ENCODE data around the gene ST6GALNAC4. TPM values are rescaled to one million over a fixed set of nuclear protein-coding genes. Genes with fewer than 3 reads are reported as not detected.

Gene ST6GALNAC4
- total and polyA plus RNA-seq, 8 donors = 20.7 to 89.9 (median 26.4) TPM

GRCh38 chr9:127887792-127888191 lies 29.0 kb downstream of the ST6GALNAC4 start:
- Histone ChIP-seq H3K9me3 (peaks cover 0 to 2% of the 10 kb centered on the region in 2 donors), H3K36me3 (peaks cover 0 to 74% of the 10 kb centered on the region in 2 donors), H3K4me1 (no peaks in the 10 kb centered on the region), H3K27me3 (no peaks in the 10 kb centered on the region), H3K27ac (no peak overlapping the region), H3K4me3 (no peak overlapping the region)
- intact Hi-C loops (cut with DNase I) = no loop called here
- no peak for DNase-seq
- no peak for TF ChIP-seq CTCF (IDR thresholded peaks at IDR 0.05)
- ATAC-seq = no peak

- intact Hi-C loops (cut with DNase I) = no loop called here
- ATAC-seq = no peak
Measured at GRCh38 chr9:127886401-127886972, 30.4 kb downstream of the ST6GALNAC4 start.

GRCh38 chr9:127885508-127886281 lies 31.1 kb downstream of the ST6GALNAC4 start:
- H3K27me3 ChIP-seq = no peaks in the 10 kb centered on the region
- intact Hi-C loops (cut with DNase I) = no loop called here
- no peak for TF ChIP-seq CTCF (IDR thresholded peaks at IDR 0.05)
- peaks cover 0 to 4% of the 10 kb centered on the region in 2 donors for H3K4me1 ChIP-seq
- H3K27ac ChIP-seq = no peak overlapping the region
- no peak overlapping the region for H3K4me3 ChIP-seq
- ATAC-seq (no peak), DNase-seq (no peak)
- H3K36me3 ChIP-seq = peaks cover 0 to 58% of the 10 kb centered on the region in 2 donors
- no peaks in the 10 kb centered on the region for H3K9me3 ChIP-seq

More at GRCh38 chr9:127886401-127886972, 30.4 kb downstream of the ST6GALNAC4 start:
- H3K36me3 ChIP-seq = peaks cover 0 to 64% of the 10 kb centered on the region in 2 donors
- no peak overlapping the region for H3K4me3 ChIP-seq
- H3K9me3 ChIP-seq = no peaks in the 10 kb centered on the region
- peak in 1 of 4 donors; percentile 57 for DNase-seq
- no peak for TF ChIP-seq CTCF (IDR thresholded peaks at IDR 0.05)
- no peaks in the 10 kb centered on the region for H3K27me3 ChIP-seq
- H3K27ac ChIP-seq = no peak overlapping the region
- peaks cover 0 to 4% of the 10 kb centered on the region in 2 donors for H3K4me1 ChIP-seq

GRCh38 chr9:127884976-127885490 lies 31.8 kb downstream of the ST6GALNAC4 start:
- H3K27ac ChIP-seq = no peak overlapping the region
- H3K4me1 ChIP-seq = peaks cover 0 to 4% of the 10 kb centered on the region in 2 donors
- H3K27me3 ChIP-seq = no peaks in the 10 kb centered on the region
- intact Hi-C loops (cut with DNase I) = no loop called here
- peaks cover 0 to 51% of the 10 kb centered on the region in 2 donors for H3K36me3 ChIP-seq
- H3K4me3 ChIP-seq = no peak overlapping the region
- no peaks in the 10 kb centered on the region for H3K9me3 ChIP-seq
- DNase-seq (no peak), ATAC-seq (no peak)
- no peak for TF ChIP-seq CTCF (IDR thresholded peaks at IDR 0.05)

- intact Hi-C loops (cut with DNase I) = no loop called here
- TF ChIP-seq CTCF (IDR thresholded peaks at IDR 0.05) = no peak
- ATAC-seq (peak; percentile 13), DNase-seq (peak in 1 of 4 donors; percentile 69)
- peaks cover 0 to 45% of the 10 kb centered on the region in 2 donors for H3K36me3 ChIP-seq
- peaks cover 0 to 4% of the 10 kb centered on the region in 2 donors for H3K4me1 ChIP-seq
- H3K27ac ChIP-seq = no peak overlapping the region
- no peak overlapping the region for H3K4me3 ChIP-seq
- no peaks in the 10 kb centered on the region for H3K9me3 ChIP-seq
- no peaks in the 10 kb centered on the region for H3K27me3 ChIP-seq
Measured at GRCh38 chr9:127884427-127884911, 32.4 kb downstream of the ST6GALNAC4 start.
